ENCODE measurements around the gene TCF7L2. TPM values are rescaled to one million over a fixed set of nuclear protein-coding genes. Genes with fewer than 3 reads are reported as not detected.
"Not testable (repeated sequence)": the region's sequence is repeated elsewhere in the genome, so short reads cannot be mapped to it uniquely, and the experiment has no call there.

The TCF7L2 gene
- total and polyA plus RNA-seq, 2 donors (not counting 1 experiment from before 2014, with no cell fraction given): 3.4 to 5.0 TPM

DNA sequence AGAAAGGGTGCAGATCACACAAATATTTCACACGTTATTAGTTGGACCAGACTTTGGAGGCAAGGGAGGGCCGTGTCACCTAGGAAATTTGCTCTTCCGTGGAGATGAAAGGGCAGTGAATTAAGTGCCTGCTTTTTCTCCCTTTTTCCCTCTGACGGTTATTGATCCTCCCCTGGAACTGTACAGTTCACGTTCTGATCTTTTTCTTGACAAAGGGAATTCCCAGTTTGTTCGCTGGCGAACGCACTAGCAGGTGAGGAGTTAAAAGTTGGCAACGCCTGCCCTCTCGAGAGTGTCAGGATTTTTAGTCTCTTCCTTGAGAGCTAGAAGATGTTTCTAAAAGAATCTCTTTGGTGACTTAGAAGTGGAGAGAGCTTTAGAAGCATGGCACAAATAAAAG lies 111.5 kb downstream of the TCF7L2 start:
- Histone ChIP-seq H3K36me3 (ENCODE audit: control insufficient read depth, insufficient read depth, low read length) (no peaks in the 10 kb centered on the region), H4K20me1 (ENCODE audit: control insufficient read depth, extremely low read depth, insufficient read depth, low read length) (no peaks in the 10 kb centered on the region), H3K27me3 (ENCODE audit: control insufficient read depth, insufficient read depth, low read length) (no peaks in the 10 kb centered on the region), H3K79me2 (ENCODE audit: control insufficient read depth, insufficient read depth, low read length) (peaks cover 6% of the 10 kb centered on the region), H3K4me1 (ENCODE audit: control insufficient read depth, extremely low read depth, insufficient read depth, low read length) (peaks cover 28% of the 10 kb centered on the region), H3K9me3 (ENCODE audit: control insufficient read depth, insufficient read depth, low read depth, low read length) (no peaks in the 10 kb centered on the region), H2AFZ (ENCODE audit: low read length) (no peak overlapping the region), H3K4me3 (replicated peaks in 1 of 4; ENCODE audit: control extremely low read depth in 1 of 4, insufficient read depth in 1 of 4, low read depth in 3 of 4, low read length in 4 of 4) (no peak overlapping the region), H3K4me2 (ENCODE audit: extremely low read depth, insufficient read depth, low read length) (no peak overlapping the region), H3K27ac (ENCODE audit: insufficient read depth, low read length) (no peak overlapping the region), H3K9ac (ENCODE audit: insufficient read depth, low read length) (no peak overlapping the region)
- TF ChIP-seq EZH2 (IDR thresholded peaks at IDR 0.05; ENCODE audit: low read length, missing control alignments): no peak
- TF ChIP-seq, protein P1, sequence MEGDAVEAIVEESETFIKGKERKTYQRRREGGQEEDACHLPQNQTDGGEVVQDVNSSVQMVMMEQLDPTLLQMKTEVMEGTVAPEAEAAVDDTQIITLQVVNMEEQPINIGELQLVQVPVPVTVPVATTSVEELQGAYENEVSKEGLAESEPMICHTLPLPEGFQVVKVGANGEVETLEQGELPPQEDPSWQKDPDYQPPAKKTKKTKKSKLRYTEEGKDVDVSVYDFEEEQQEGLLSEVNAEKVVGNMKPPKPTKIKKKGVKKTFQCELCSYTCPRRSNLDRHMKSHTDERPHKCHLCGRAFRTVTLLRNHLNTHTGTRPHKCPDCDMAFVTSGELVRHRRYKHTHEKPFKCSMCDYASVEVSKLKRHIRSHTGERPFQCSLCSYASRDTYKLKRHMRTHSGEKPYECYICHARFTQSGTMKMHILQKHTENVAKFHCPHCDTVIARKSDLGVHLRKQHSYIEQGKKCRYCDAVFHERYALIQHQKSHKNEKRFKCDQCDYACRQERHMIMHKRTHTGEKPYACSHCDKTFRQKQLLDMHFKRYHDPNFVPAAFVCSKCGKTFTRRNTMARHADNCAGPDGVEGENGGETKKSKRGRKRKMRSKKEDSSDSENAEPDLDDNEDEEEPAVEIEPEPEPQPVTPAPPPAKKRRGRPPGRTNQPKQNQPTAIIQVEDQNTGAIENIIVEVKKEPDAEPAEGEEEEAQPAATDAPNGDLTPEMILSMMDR (conservative IDR thresholded peaks at IDR 0.05 in 1 of 2, IDR thresholded peaks at IDR 0.05 in 1 of 2; ENCODE audit: low read depth in 1 of 2, low read length in 2 of 2): no peak
- DNase-seq (ENCODE audit: low read depth in 2 of 2): no peak

DNA sequence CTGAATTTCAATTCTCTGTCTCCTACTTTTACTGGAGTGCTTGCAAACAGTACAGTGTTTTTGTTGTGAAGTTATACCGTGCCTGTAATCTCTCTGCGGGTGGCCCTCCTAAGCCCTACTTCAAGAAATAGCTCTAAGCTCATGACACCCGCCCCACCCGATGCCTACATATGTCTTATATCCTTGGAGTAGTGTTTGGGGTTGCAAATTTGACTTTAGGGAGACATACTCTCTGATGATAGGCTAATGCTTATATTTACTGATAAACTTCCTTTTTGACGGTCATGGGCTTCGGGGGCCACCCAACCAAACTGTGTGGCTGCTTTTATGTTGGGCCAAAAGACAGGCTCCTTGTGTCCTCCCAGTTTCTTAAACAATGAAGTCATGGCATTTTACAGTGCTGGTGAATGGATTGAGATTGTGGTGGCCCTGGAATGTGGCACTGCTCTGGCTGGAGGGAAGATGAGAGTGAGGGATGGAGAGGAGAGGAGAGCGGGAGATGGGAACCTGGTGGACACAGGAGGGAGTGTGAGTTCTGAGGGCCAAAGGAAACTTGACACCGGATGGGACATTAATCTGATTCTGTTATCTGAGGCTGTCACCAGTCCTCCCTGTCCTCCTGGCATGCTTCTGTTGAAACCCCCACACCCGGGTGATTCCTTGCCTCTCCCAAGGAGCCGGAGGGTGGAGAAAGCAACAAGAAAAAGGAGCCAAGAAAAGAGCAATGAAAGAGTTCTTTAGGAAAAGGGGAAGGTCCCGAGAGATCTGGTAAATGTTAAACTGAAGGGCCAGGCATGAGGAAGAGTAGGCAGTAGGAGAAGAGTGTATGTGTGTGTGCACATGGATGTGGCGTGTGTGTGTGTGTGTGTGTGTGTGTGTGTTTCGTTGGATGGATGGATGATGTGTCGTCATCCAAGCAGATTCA lies 113.3 kb downstream of the TCF7L2 start:
- H3K4me2 ChIP-seq (ENCODE audit: extremely low read depth, insufficient read depth, low read length): no peak overlapping the region
- H3K27ac ChIP-seq (ENCODE audit: insufficient read depth, low read length): no peak overlapping the region
- peaks cover 21% of the 10 kb centered on the region for H3K4me1 ChIP-seq (ENCODE audit: control insufficient read depth, extremely low read depth, insufficient read depth, low read length)
- H3K4me3 ChIP-seq (replicated peaks in 1 of 4; ENCODE audit: control extremely low read depth in 1 of 4, insufficient read depth in 1 of 4, low read depth in 3 of 4, low read length in 4 of 4): no peak overlapping the region
- H3K9me3 ChIP-seq (ENCODE audit: control insufficient read depth, insufficient read depth, low read depth, low read length): no peaks in the 10 kb centered on the region
- no peak overlapping the region for H2AFZ ChIP-seq (ENCODE audit: low read length)
- H3K27me3 ChIP-seq (ENCODE audit: control insufficient read depth, insufficient read depth, low read length): no peaks in the 10 kb centered on the region
- H3K9ac ChIP-seq (ENCODE audit: insufficient read depth, low read length): no peak overlapping the region
- H3K79me2 ChIP-seq (ENCODE audit: control insufficient read depth, insufficient read depth, low read length): peaks cover 6% of the 10 kb centered on the region
- DNase-seq (ENCODE audit: low read depth in 2 of 2): peak in 1 of 2 donors; percentile 67
- no peak for TF ChIP-seq EZH2 (IDR thresholded peaks at IDR 0.05; ENCODE audit: low read length, missing control alignments)
- TF ChIP-seq, protein P1 (conservative IDR thresholded peaks at IDR 0.05 in 1 of 2, IDR thresholded peaks at IDR 0.05 in 1 of 2; ENCODE audit: low read depth in 1 of 2, low read length in 2 of 2): no peak
- no peaks in the 10 kb centered on the region for H3K36me3 ChIP-seq (ENCODE audit: control insufficient read depth, insufficient read depth, low read length)
- H4K20me1 ChIP-seq (ENCODE audit: control insufficient read depth, extremely low read depth, insufficient read depth, low read length): no peaks in the 10 kb centered on the region

DNA sequence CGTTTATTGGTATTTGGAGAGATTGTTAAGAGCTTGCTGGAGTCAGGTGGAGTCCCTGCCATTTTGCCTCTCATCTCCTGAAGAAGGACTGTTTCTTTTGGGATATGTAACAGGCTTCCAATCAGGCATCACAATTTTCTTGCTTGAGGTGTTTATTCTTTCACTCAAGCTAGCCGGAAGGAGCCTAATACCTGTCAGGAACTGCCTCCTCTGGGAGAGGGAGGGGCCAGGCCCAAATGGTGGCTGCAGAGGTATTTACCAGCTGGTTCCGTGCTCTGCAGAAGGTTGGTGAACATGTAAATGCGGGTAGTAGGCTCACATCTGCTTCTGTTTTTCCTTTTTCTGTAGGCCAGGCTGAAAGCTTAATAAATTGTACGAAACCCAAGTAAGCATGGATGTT lies 114.0 kb downstream of the TCF7L2 start:
- H3K9me3 ChIP-seq (ENCODE audit: control insufficient read depth, insufficient read depth, low read depth, low read length): no peaks in the 10 kb centered on the region
- no peak overlapping the region for H3K27ac ChIP-seq (ENCODE audit: insufficient read depth, low read length)
- TF ChIP-seq, protein P1 (conservative IDR thresholded peaks at IDR 0.05 in 1 of 2, IDR thresholded peaks at IDR 0.05 in 1 of 2; ENCODE audit: low read depth in 1 of 2, low read length in 2 of 2): no peak
- TF ChIP-seq EZH2 (IDR thresholded peaks at IDR 0.05; ENCODE audit: low read length, missing control alignments): no peak
- no peak for DNase-seq (ENCODE audit: low read depth in 2 of 2)
- H3K4me3 ChIP-seq (replicated peaks in 1 of 4; ENCODE audit: control extremely low read depth in 1 of 4, insufficient read depth in 1 of 4, low read depth in 3 of 4, low read length in 4 of 4): no peak overlapping the region
- no peaks in the 10 kb centered on the region for H3K27me3 ChIP-seq (ENCODE audit: control insufficient read depth, insufficient read depth, low read length)
- H2AFZ ChIP-seq (ENCODE audit: low read length): no peak overlapping the region
- no peaks in the 10 kb centered on the region for H4K20me1 ChIP-seq (ENCODE audit: control insufficient read depth, extremely low read depth, insufficient read depth, low read length)
- peaks cover 6% of the 10 kb centered on the region for H3K79me2 ChIP-seq (ENCODE audit: control insufficient read depth, insufficient read depth, low read length)
- no peak overlapping the region for H3K4me2 ChIP-seq (ENCODE audit: extremely low read depth, insufficient read depth, low read length)
- no peaks in the 10 kb centered on the region for H3K36me3 ChIP-seq (ENCODE audit: control insufficient read depth, insufficient read depth, low read length)
- no peak overlapping the region for H3K9ac ChIP-seq (ENCODE audit: insufficient read depth, low read length)
- peaks cover 14% of the 10 kb centered on the region for H3K4me1 ChIP-seq (ENCODE audit: control insufficient read depth, extremely low read depth, insufficient read depth, low read length)

DNA sequence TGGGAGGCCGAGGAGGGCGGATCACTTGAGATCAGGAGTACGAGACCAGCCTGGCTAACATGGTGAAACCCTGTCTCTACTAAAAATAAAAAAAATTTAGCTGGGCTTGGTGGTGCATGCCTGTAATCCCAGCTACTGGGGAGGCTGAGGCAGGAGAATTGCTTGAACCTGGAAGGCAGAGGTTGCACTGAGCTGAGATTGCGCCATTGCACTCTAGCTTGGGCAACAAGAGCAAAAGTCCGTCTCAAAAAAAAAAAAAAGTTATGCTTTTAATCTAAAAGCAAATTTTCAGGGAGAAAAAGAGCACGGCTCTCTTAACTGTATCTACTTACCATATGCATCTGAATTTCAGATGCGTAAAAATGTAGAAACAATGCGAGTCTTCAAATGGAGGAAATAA lies 116.1 kb downstream of the TCF7L2 start:
- H3K9me3 ChIP-seq (ENCODE audit: control insufficient read depth, insufficient read depth, low read depth, low read length); H3K27ac ChIP-seq (ENCODE audit: insufficient read depth, low read length); H3K4me1 ChIP-seq (ENCODE audit: control insufficient read depth, extremely low read depth, insufficient read depth, low read length); H3K9ac ChIP-seq (ENCODE audit: insufficient read depth, low read length); H3K4me2 ChIP-seq (ENCODE audit: extremely low read depth, insufficient read depth, low read length); DNase-seq (ENCODE audit: low read depth in 2 of 2); H3K36me3 ChIP-seq (ENCODE audit: control insufficient read depth, insufficient read depth, low read length); H2AFZ ChIP-seq (ENCODE audit: low read length); H3K4me3 ChIP-seq (replicated peaks in 1 of 4; ENCODE audit: control extremely low read depth in 1 of 4, insufficient read depth in 1 of 4, low read depth in 3 of 4, low read length in 4 of 4); H3K27me3 ChIP-seq (ENCODE audit: control insufficient read depth, insufficient read depth, low read length); H3K79me2 ChIP-seq (ENCODE audit: control insufficient read depth, insufficient read depth, low read length); H4K20me1 ChIP-seq (ENCODE audit: control insufficient read depth, extremely low read depth, insufficient read depth, low read length): not testable (repeated sequence)
